Stomach smooth muscle (tissue), 2 donors: ENCODE measurements around the gene TNKS1BP1.
"Not testable (repeated sequence)": the region's sequence is repeated elsewhere in the genome, so short reads cannot be mapped to it uniquely, and the experiment has no call there.

Experiments used
- H3K27ac ChIP-seq: one replicate; pipeline ENCODE4 v1.7.0; 2013; ENCODE audit warnings: mild to moderate bottlenecking, low read length, inconsistent platforms
- H3K27me3 ChIP-seq, 2 donors: one replicate each; pipeline ENCODE4 v1.7.0; 2013; ENCODE audit warnings: low read length in 2 of 2; ENCODE audit not compliant: insufficient read depth in 2 of 2, control insufficient read depth in 1 of 2
- H3K36me3 ChIP-seq, 2 donors: one replicate each; pipeline ENCODE4 v1.7.0; 2013; ENCODE audit warnings: low read length in 2 of 2; ENCODE audit not compliant: control insufficient read depth in 2 of 2, insufficient read depth in 2 of 2
- H3K4me1 ChIP-seq: one replicate; pipeline ENCODE4 v1.7.0; 2013; ENCODE audit warnings: low read length; ENCODE audit not compliant: control insufficient read depth, insufficient read depth
- H3K4me3 ChIP-seq, 2 donors: one replicate each; pipeline ENCODE4 v1.7.0; 2013; ENCODE audit warnings: low read length in 2 of 2
- H3K9ac ChIP-seq, 2 donors: one replicate each; pipeline ENCODE4 v1.7.0; 2013; ENCODE audit warnings: low read length in 2 of 2, mild to moderate bottlenecking in 1 of 2
- H3K9me3 ChIP-seq, 2 donors: one replicate each; pipeline ENCODE4 v1.7.0; 2013; ENCODE audit warnings: low read length in 2 of 2; ENCODE audit not compliant: control insufficient read depth in 2 of 2
- donor health status: healthy.
- donor health status: Pancreatic carcinoma.

Gene TNKS1BP1

DNA sequence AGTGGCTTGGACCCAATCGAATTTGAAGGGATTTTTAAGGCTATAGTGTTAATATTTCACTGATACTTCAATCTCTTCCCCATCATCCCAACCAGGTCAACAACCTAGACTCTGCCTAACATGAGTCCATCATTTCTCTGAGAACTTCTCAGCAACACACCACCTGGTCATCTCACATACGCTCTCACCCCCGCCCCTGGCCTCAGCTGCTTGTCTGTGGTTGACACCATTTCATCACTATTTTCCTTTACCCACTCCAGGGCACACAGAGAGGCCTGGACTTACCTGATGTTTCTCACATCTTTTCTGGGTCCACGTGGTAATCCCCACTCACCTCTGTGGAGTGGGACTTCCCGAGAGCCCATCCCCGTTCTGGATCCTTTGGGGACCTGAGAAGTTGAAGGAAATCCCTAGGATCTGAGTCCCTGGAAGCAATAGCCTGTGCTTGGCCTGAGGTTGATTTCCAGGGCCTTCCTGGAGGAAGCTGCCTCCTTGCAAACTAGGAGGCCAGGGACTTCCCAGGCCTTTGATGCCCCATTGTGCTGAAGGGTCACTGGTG lies 16.6 kb upstream of the TNKS1BP1 start:
- H3K4me1 ChIP-seq, result peaks cover 1% of the 10 kb centered on the region
- H3K36me3 ChIP-seq, result no peaks in the 10 kb centered on the region
- no peak overlapping the region for H3K4me3 ChIP-seq
- peaks cover 0 to 2% of the 10 kb centered on the region in 2 donors for H3K27me3 ChIP-seq
- H3K27ac ChIP-seq, result no peak overlapping the region
- no peaks in the 10 kb centered on the region for H3K9me3 ChIP-seq
- H3K9ac ChIP-seq, result no peak overlapping the region

DNA sequence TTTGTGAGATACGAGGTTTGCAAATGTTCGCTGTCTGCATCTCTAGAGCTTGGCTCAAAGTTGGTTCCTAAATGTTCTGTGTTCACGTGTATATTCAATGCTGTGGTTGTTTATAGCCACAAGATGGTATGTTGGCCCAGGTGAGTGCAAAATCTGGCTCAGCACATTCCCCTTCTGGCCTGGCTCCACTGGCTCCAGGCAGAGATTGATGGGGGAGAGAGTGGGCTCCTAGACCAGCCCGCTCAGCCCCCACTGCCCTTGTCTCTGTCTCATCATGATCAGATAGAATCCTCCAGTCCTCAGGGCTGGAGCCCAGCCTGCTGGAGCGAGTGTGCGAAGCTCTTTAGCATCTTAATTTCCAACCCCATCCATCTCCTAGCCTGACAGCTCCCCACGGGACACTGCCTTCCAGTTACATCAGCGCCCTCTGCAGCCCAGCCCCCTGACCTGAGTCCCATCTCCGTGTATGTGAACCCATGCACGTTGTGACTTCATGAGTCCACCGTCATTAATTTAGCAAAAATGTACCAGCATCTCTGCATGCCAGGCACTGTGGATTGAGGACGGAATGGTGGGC lies 15.4 kb upstream of the TNKS1BP1 start:
- Histone ChIP-seq H3K4me3 (no peak overlapping the region), H3K27ac (no peak overlapping the region), H3K4me1 (peaks cover 9% of the 10 kb centered on the region), H3K9ac (no peak overlapping the region), H3K27me3 (peaks cover 0 to 2% of the 10 kb centered on the region in 2 donors), H3K36me3 (no peaks in the 10 kb centered on the region), H3K9me3 (no peaks in the 10 kb centered on the region)

DNA sequence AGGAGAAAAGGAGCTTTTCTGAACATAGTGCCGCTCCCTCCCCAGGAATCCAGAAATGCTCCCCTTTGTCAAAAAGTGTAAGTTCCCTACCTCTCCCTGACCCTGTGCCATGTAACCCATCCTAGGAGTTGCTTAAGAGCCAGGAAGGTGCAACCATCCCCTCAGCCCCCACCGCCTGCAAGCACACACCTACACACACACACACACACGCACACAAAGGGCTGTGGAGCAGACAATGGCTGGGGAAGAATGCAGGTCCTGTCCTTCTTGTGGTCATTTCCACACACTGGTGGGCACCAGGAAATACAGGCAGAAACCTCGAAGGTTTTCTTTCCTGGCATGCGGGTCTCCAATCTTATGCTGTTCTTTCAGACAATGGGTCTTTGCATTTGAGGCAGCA lies 14.6 kb upstream of the TNKS1BP1 start:
- no peaks in the 10 kb centered on the region for H3K9me3 ChIP-seq
- H3K9ac ChIP-seq, result no peak overlapping the region

GRCh38 chr11:57338142-57338541 lies 13.4 kb upstream of the TNKS1BP1 start, which contains the start of gene P2RX3:
Gene P2RX3, plus strand, starts transcription at chr11:57338352. Its CDS starts 199 bp downstream, at chr11:57338551.
- H3K9me3 ChIP-seq, result no peaks in the 10 kb centered on the region
- H3K4me3 ChIP-seq, result no peak within 1 kb of the TSS
- peaks cover 0 to 4% of the 10 kb centered on the region in 2 donors for H3K36me3 ChIP-seq
- H3K4me1 ChIP-seq, result peaks cover 19% of the 10 kb centered on the region
- H3K9ac ChIP-seq, result no peak within 1 kb of the TSS
- no peak within 1 kb of the TSS for H3K27ac ChIP-seq
- H3K27me3 ChIP-seq, result peaks cover 0 to 2% of the 10 kb centered on the region in 2 donors

More for the DNA sequence above, 14.6 kb upstream of the TNKS1BP1 start:
- Histone ChIP-seq H3K36me3 (no peaks in the 10 kb centered on the region), H3K27me3 (peaks cover 0 to 2% of the 10 kb centered on the region in 2 donors), H3K4me1 (peaks cover 17% of the 10 kb centered on the region), H3K4me3 (no peak overlapping the region), H3K27ac (no peak overlapping the region)

GRCh38 chr11:57336856-57337255 lies 12.1 kb upstream of the TNKS1BP1 start:
- Histone ChIP-seq H3K36me3 (peaks cover 12 to 16% of the 10 kb centered on the region in 2 donors), H3K4me3 (peak overlapping the region in 1 of 2 donors; percentile 81), H3K4me1 (peaks cover 19% of the 10 kb centered on the region)
- H3K9ac ChIP-seq, H3K9me3 ChIP-seq, H3K27me3 ChIP-seq, H3K27ac ChIP-seq: not testable (repeated sequence)

- peaks cover 0 to 2% of the 10 kb centered on the region in 2 donors for H3K27me3 ChIP-seq
- peak overlapping the region; percentile 78 for H3K27ac ChIP-seq
- H3K9me3 ChIP-seq, result no peaks in the 10 kb centered on the region
- peaks cover 19% of the 10 kb centered on the region for H3K4me1 ChIP-seq
- peak overlapping the region; percentile 55 to 81 for H3K4me3 ChIP-seq
- peaks cover 18 to 22% of the 10 kb centered on the region in 2 donors for H3K36me3 ChIP-seq
- peak overlapping the region; percentile 81 to 93 for H3K9ac ChIP-seq
Measured at GRCh38 chr11:57336111-57336666, 11.4 kb upstream of the TNKS1BP1 start.

GRCh38 chr11:57335343-57336110 lies 10.8 kb upstream of the TNKS1BP1 start, which contains the start of gene SSRP1:
Gene SSRP1, minus strand, starts transcription at chr11:57335892. Its CDS starts 771 bp downstream, at chr11:57335121.
- Histone ChIP-seq H3K9ac (peak within 1 kb of the TSS; percentile 81 to 93), H3K36me3 (peaks cover 24 to 27% of the 10 kb centered on the region in 2 donors), H3K9me3 (no peaks in the 10 kb centered on the region), H3K4me1 (peaks cover 19% of the 10 kb centered on the region), H3K27ac (peak within 1 kb of the TSS; percentile 78), H3K4me3 (peak within 1 kb of the TSS; percentile 74 to 81), H3K27me3 (peaks cover 0 to 2% of the 10 kb centered on the region in 2 donors)

DNA sequence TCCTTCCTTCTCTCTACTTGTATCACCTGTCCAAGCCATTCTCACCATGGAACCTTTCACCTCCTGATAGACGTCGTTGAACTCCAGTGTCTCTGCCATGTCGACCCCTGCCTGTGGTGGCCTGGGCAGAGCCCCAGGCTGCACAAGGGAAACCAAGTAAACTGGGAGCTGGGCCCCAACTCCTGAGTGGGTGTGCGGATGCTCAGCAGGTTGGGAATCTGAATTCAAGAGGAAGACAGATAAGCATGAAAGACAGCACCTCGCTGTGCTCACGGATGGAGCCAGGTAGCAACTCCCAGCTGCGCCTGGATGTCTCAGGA lies 10.2 kb upstream of the TNKS1BP1 start:
- Histone ChIP-seq H3K4me1 (peaks cover 19% of the 10 kb centered on the region), H3K4me3 (peak overlapping the region; percentile 74 to 81), H3K27me3 (peaks cover 0 to 2% of the 10 kb centered on the region in 2 donors), H3K9me3 (no peaks in the 10 kb centered on the region), H3K9ac (peak overlapping the region; percentile 75 to 86), H3K36me3 (peaks cover 29 to 32% of the 10 kb centered on the region in 2 donors), H3K27ac (peak overlapping the region; percentile 78)

- Histone ChIP-seq H3K36me3 (peaks cover 47 to 50% of the 10 kb centered on the region in 2 donors), H3K27ac (no peak overlapping the region), H3K4me3 (no peak overlapping the region), H3K9ac (no peak overlapping the region), H3K9me3 (no peaks in the 10 kb centered on the region), H3K4me1 (peaks cover 19% of the 10 kb centered on the region), H3K27me3 (no peaks in the 10 kb centered on the region)
Measured at GRCh38 chr11:57332694-57333440, 8.1 kb upstream of the TNKS1BP1 start.

DNA sequence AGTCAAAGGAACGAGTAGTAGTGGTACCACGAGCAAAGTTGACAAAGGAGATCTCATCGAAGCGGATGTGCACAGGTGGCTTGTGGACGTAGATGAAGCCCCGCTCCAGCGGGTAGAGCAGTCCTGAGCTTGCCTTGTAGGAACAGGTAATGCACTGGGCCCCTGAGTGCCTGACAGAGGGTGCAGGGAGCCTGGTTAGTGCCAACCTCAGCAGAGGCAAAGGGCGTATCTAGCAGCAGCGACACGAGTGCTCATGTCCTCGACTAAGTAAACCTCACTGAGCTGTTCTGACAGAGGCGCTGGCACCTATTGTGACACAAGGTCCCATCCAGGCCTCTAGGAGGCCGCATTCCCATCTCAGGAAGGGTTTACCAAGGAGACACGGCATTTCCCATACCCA lies 7.0 kb upstream of the TNKS1BP1 start:
- H3K27ac ChIP-seq, result no peak overlapping the region
- no peaks in the 10 kb centered on the region for H3K9me3 ChIP-seq
- no peak overlapping the region for H3K9ac ChIP-seq
- no peaks in the 10 kb centered on the region for H3K27me3 ChIP-seq
- peaks cover 57 to 59% of the 10 kb centered on the region in 2 donors for H3K36me3 ChIP-seq
- peaks cover 19% of the 10 kb centered on the region for H3K4me1 ChIP-seq
- H3K4me3 ChIP-seq, result no peak overlapping the region
